OCI-LY1 (cell line): ENCODE data around the gene CTSO.

ENCODE experiments used
- H2AFZ ChIP-seq: fragments of 200-600 bp; sonication (generic), shearing (Covaris generic); 2 replicates; pipeline ENCODE4 v1.6.0; 2014; ENCODE audit warnings: antibody characterized with exemption, mild to moderate bottlenecking, low read length
- H3F3A ChIP-seq: fragments of 200-600 bp; sonication (generic), shearing (Covaris generic); 2 replicates; pipeline ENCODE4 v1.6.0; 2014; ENCODE audit warnings: mild to moderate bottlenecking, antibody characterized with exemption, low read length, moderate library complexity; ENCODE audit not compliant: insufficient read depth
- H3K27ac ChIP-seq: fragments of 200-600 bp; sonication (generic); 2 replicates; pipeline ENCODE4 v1.5.1; 2014; ENCODE audit warnings: low read length, mixed run types, mild to moderate bottlenecking, low read depth; ENCODE audit not compliant: poor library complexity, severe bottlenecking
- H3K27me3 ChIP-seq: fragments of 200-600 bp; sonication (generic); 2 replicates; pipeline ENCODE4 v1.6.0; 2014; ENCODE audit warnings: antibody characterized with exemption, mild to moderate bottlenecking, low read length, moderate library complexity; ENCODE audit not compliant: insufficient read depth
- H3K36me3 ChIP-seq: fragments of 200-600 bp; sonication (generic); 2 replicates; pipeline ENCODE4 v1.6.1; 2014; ENCODE audit warnings: mild to moderate bottlenecking, antibody characterized with exemption, low read length, moderate library complexity, mixed read lengths; ENCODE audit not compliant: insufficient read depth
- H3K4me1 ChIP-seq: fragments of 200-600 bp; sonication (generic); 2 replicates; pipeline ENCODE4 v1.5.1; 2014; ENCODE audit warnings: mild to moderate bottlenecking, low read length, moderate library complexity; ENCODE audit not compliant: insufficient read depth, severe bottlenecking
- H3K4me2 ChIP-seq: fragments of 200-600 bp; sonication (generic), shearing (Covaris generic); 2 replicates; pipeline ENCODE4 v1.6.1; 2014; ENCODE audit warnings: low read length
- H3K4me3 ChIP-seq: fragments of 200-600 bp; sonication (generic); 2 replicates; pipeline ENCODE4 v1.5.1; 2014; ENCODE audit warnings: low read length, low read depth, mild to moderate bottlenecking, mixed read lengths; ENCODE audit not compliant: poor library complexity, severe bottlenecking
- H3K79me2 ChIP-seq: fragments of 200-600 bp; shearing (Covaris generic); 2 replicates; pipeline ENCODE4 v1.6.1; 2016; ENCODE audit warnings: mixed run types, low read length, mixed read lengths; ENCODE audit not compliant: insufficient read depth
- H3K9ac ChIP-seq: fragments of 200-600 bp; sonication (generic), shearing (Covaris generic); 2 replicates; pipeline ENCODE4 v1.6.1; 2014; ENCODE audit warnings: mild to moderate bottlenecking, low read length, mixed read lengths
- H3K9me2 ChIP-seq: fragments of 200-600 bp; sonication (generic), shearing (Covaris generic); 2 replicates; pipeline ENCODE4 v1.6.1; 2014; ENCODE audit warnings: low read depth, mild to moderate bottlenecking, low read length, mixed read lengths
- H3K9me3 ChIP-seq: fragments of 200-600 bp; shearing (Covaris generic); 2 replicates; pipeline ENCODE4 v1.6.1; 2014; ENCODE audit warnings: low read length, mixed read lengths
- H4K20me1 ChIP-seq: fragments of 200-600 bp; sonication (generic), shearing (Covaris generic); 2 replicates; pipeline ENCODE4 v1.6.0; 2016; ENCODE audit warnings: mild to moderate bottlenecking, low read length; ENCODE audit not compliant: insufficient read depth
- CTCF ChIP-seq: fragments of 200-600 bp; sonication (generic), shearing (Covaris generic); IDR thresholded peaks from 2 replicates; pipeline ENCODE4 v1.5.1; 2017; ENCODE audit warnings: mild to moderate bottlenecking, antibody characterized with exemption, low read length, moderate library complexity, mixed read lengths
- EZH2 ChIP-seq: fragments of 200-600 bp; sonication (generic), shearing (Covaris generic); IDR thresholded peaks from 2 replicates; pipeline ENCODE4 v1.8.0; 2017; ENCODE audit warnings: borderline replicate concordance, mixed run types, mild to moderate bottlenecking, antibody characterized with exemption, low read length, moderate library complexity, mixed read lengths

The CTSO gene

GRCh38 chr4:155904331-155904730, 49.3 kb downstream of the CTSO start:
- Histone ChIP-seq H3K79me2 (no peaks in the 10 kb centered on the region), H3K4me3 (no peak overlapping the region), H3K9me3 (no peaks in the 10 kb centered on the region), H3K9ac (no peak overlapping the region), H3K27me3 (no peaks in the 10 kb centered on the region), H3K36me3 (no peaks in the 10 kb centered on the region), H3K4me1 (no peaks in the 10 kb centered on the region), H2AFZ (no peak overlapping the region), H3F3A (no peaks in the 10 kb centered on the region), H4K20me1 (no peaks in the 10 kb centered on the region), H3K4me2 (no peak overlapping the region), H3K27ac (no peak overlapping the region), H3K9me2 (no peaks in the 10 kb centered on the region)
- TF ChIP-seq EZH2 (no peak), CTCF (no peak)

DNA sequence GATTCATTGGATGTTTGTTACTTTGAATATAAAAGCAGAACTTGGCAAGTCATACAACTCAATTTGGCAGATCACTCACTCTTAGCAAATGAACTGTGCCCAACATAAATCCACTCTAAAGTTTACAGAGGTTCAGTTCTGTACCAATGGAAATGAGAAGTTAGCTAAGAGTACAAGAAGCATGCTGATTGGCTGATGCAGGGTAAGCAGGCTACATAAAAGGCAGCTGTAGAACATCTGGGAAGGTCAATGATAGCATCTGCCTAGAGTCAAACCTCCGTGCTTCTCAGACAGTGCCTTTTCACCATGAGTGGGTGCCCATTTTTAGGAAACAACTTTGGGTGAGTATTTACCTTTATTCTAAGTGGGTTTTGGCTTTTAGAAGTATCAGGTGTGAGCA, 50.2 kb downstream of the CTSO start, which contains the start of gene TDO2:
TDO2 (plus strand) TSS at position 244 of the 400 bp plus-strand sequence; CDS start at position 307, 63 bp downstream.
- Histone ChIP-seq H3K36me3 (no peaks in the 10 kb centered on the region), H3K27ac (no peak within 1 kb of the TSS), H3K4me1 (no peaks in the 10 kb centered on the region), H3K4me3 (no peak within 1 kb of the TSS), H3K79me2 (no peaks in the 10 kb centered on the region), H3K9me2 (no peaks in the 10 kb centered on the region), H3F3A (no peaks in the 10 kb centered on the region), H3K9me3 (no peaks in the 10 kb centered on the region), H3K27me3 (no peaks in the 10 kb centered on the region), H2AFZ (no peak within 1 kb of the TSS), H3K4me2 (no peak within 1 kb of the TSS), H3K9ac (no peak within 1 kb of the TSS), H4K20me1 (no peaks in the 10 kb centered on the region)
- TF ChIP-seq CTCF (no peak), EZH2 (no peak)

DNA sequence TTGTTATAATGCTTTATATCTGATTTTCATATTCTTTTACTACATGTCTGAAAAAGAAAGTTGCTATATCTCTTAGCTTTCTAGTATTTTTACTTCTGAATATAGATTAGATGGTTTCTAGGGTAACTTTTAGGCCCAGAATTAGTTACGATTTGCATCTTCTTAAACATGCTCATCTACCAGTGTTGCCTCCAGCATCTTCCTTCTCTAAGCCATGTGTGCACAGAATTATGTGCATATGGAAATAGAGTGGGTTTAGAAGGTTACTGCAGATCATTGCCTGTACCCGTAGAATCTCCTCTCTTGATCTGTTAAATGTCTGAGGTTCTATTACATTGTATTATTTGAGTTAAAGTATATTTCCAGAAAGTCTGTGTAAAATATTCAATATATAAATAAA, 52.7 kb downstream of the CTSO start:
- H3K4me1 ChIP-seq = no peaks in the 10 kb centered on the region
- no peak overlapping the region for H3K4me3 ChIP-seq
- no peaks in the 10 kb centered on the region for H3K79me2 ChIP-seq
- H2AFZ ChIP-seq = no peak overlapping the region
- no peak overlapping the region for H3K27ac ChIP-seq
- H3K9me2 ChIP-seq = no peaks in the 10 kb centered on the region
- TF ChIP-seq CTCF (no peak), EZH2 (no peak)
- no peak overlapping the region for H3K9ac ChIP-seq
- H3K4me2 ChIP-seq = no peak overlapping the region
- no peaks in the 10 kb centered on the region for H3K36me3 ChIP-seq
- no peaks in the 10 kb centered on the region for H3F3A ChIP-seq
- no peaks in the 10 kb centered on the region for H3K9me3 ChIP-seq
- H4K20me1 ChIP-seq = no peaks in the 10 kb centered on the region
- no peaks in the 10 kb centered on the region for H3K27me3 ChIP-seq
